Activated CD8-positive, alpha-beta memory T cell treated with anti-CD3 and anti-CD28 coated beads, Interleukin-2, amount 50 U/mL, for 1 hour (primary cell): ENCODE data around the gene HCN2.

Source experiments
- DNase-seq: peaks from one replicate; pipeline ENCODE4 v3.0.0-alpha.2; 2020; ENCODE audit errors: extremely low read depth

Gene HCN2

DNA sequence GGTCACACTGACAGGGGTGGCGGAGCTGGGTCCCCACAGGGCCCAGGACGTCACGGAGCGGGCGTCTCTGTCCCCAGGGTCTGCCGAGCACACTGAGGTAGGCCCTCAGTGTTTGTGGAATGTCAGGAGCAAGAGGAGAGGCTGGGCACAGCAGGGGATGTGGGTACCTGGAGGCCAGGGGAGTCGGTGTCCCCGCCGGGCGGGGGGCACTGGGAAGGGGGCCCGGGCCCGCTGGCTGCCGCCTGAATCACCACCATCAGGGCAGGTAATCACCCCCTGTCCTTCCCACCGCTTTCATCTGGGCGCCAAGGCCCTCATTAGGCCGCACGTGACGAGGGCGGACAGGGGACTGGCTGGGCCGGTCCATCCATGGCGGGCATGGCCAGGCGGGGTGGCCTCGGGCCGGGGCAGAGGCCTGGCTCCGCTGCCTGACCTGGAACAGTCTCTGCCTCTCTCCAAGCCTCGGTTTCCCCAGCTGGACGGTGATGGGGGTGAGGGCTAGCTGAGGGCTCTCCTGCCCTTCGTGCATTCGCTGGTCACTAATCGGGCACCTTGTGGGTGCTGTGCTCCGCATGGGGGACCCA is 51.0 kb downstream of the HCN2 start:
- DNase-seq: no peak

GRCh38 chr19:641702-642101 is 52.0 kb downstream of the HCN2 start:
- no peak for DNase-seq

DNA sequence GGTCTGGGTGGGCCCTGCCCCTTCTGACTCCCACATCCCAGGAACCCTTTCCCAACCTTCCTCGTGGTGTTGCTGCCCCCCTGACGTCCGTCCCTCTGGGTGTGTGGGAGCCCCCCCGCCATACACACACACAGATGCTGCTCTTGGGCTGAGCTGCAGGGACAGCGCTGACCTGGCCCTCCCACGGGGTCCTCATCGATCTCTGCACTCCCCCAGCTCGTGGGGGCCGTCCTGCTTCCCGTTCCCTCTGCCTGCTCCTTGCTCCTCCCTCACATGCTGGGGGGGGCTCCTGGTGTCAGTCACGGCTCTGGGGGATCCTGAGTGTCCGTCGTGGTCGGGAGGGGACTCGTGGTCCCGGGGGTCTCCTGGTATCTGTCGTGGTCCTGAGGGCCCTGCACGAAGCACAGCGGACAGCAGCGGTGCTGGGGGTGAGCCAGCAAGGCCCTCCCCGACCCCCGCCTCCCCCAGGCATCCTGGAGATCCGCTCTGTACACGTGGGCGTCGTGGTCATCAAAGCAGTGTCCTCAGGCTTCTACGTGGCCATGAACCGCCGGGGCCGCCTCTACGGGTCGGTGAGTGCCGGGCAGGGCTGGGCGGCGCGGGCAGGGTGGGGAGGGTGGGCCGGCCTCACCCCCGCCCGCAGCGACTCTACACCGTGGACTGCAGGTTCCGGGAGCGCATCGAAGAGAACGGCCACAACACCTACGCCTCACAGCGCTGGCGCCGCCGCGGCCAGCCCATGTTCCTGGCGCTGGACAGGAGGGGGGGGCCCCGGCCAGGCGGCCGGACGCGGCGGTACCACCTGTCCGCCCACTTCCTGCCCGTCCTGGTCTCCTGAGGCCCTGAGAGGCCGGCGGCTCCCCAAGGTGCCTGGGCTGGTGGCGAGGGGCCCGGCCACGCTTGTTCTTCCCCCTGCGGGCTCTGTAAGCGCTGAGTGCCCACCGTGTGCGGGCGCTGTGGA is 53.4 kb downstream of the HCN2 start:
- no peak for DNase-seq

DNA sequence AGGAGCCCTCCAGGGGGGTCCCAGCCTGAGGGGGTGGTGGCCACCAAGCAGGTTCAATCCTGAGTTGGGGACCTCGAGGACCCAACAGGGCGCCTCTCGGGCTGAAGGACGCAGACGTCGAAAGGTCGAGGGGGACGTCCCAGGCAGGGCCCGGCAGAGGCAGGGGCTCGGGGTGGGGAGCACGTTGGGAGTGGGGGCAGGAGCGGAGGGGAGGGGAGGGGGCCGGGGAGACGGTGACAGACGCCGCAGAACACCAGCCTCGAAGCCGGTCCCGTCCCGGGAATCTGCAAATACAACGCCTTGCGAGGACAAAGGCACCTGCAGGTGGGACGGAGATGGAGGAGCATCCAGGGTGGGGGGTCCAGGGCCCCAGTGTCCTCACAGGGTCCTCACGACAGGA is 54.1 kb downstream of the HCN2 start:
- no peak for DNase-seq

DNA sequence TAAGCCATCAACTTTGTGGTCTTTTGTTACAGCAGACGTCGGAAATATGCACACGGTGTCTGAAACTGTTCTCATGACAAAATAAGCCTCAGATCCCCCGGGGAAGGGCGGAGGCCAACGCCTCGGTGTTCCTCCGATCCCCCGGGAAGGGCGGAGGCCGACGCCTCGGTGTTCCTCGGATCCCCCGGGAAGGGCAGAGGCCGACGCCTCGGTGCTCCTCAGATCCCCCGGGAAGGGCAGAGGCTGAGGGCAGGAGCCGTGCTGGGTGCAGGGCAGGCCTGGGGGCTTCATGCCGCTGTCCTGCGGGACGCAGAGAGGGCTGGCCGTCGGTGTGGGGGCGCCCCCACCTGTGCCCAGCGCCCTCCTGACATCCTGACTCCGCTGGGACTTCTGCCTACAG is 54.7 kb downstream of the HCN2 start:
- DNase-seq: no peak

DNA sequence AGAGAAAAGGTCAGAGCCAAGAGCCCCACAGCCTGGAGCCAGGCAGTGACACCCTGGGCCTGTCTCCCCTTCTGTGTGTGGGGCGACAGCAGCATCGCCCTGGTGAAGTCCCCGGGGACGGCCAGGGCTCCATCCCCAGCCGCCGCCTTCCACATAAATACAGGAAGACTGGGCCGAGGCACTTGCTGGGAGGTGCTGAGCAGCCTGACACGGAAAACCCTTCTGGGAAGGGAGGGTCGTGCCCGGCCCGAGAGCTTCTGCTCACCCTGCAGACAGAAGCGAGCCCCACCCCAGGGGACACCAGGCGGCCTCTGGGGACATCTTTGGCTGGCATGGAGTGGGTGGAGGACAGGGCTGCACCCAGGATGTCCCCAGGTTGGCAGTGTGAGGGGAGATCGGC is 55.1 kb downstream of the HCN2 start:
- DNase-seq: no peak

GRCh38 chr19:645912-646778 is 56.5 kb downstream of the HCN2 start:
- no peak for DNase-seq

DNA sequence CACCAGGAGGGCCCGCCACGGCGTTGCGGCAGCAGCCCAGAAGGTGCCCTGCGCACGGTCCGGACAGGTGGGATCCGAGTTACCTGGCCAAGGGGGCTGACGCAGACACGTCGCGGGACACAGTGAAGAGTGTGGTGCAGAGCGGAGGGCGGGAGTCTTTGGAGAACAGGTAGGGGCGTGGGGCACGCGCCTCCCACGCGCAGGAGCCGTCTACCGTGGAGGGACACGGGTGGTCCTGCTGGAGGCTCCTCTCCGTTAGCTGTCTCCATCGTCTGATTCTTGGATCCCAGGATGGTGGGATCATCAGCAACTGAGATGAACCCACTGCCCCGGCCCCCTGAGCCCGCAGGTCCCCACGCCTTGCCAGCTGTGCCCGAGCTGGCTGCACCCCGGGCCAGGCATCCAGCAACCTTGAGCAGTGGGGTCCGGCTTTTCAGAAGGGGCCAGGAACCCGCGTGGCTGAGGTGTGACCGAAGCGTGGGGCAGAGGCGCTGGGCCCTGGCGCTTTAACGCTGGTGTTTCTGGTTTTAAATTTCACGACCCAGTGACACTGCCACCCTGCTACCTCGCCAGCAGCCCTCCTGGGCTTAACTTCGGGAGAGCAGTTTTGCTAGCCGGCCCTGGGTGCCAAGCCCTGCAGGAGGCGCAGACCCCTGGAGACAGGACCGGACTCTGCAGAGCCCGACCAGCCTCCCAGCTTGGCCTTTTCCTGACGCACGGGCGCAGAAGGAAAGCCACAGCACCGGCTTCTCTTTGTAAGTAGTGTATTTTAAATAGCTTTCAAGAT is 57.3 kb downstream of the HCN2 start:
- no peak for DNase-seq

GRCh38 chr19:647566-648284 is 58.0 kb downstream of the HCN2 start:
- DNase-seq: no peak

GRCh38 chr19:648305-648704 is 58.6 kb downstream of the HCN2 start:
- DNase-seq: no peak

DNA sequence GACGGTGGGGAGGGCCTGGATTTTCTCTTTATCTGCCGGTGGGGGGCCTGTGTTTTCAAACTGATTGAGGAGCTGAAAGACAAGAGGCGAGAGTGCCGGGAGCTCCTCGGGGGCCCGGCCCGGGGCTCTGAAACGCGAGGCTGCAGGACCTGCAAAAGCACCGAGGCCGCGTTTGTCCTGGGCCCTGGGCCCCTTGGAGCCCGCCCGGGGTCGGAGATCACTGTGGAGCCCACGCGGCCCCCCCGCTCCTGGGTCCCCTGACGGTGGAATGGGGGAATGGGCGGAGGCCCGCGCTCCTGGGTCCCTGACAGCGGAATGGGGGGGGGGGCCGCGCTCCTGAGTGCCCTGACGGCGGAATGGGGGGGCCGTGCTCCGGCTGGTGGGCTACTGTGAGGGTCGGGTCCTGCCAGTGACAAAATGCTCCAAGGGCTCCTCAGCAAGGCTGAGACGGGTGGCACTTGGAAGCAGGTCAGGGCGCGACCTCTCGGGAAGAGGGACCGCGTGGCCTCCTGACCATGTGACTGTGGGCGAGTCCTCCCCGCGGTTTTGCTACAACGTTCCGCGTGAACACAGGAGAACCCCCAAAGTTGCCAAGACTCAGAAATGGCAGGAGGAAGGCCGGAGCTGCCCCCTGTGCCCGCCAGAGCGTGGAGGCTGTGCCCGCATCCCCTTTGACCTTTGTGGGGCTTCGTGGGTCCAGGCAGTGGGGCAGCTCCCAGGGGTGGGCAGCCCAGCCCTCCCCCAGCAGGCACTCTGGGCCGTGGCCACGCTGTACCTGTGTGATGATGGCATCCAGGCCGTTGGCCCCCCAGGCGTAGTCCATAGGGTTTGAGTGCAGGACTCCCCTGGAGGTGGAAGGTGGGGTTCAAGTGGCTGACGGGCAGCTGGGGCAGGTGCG is 59.5 kb downstream of the HCN2 start:
- DNase-seq: no peak

GRCh38 chr19:650121-650520 is 60.4 kb downstream of the HCN2 start:
- no peak for DNase-seq

DNA sequence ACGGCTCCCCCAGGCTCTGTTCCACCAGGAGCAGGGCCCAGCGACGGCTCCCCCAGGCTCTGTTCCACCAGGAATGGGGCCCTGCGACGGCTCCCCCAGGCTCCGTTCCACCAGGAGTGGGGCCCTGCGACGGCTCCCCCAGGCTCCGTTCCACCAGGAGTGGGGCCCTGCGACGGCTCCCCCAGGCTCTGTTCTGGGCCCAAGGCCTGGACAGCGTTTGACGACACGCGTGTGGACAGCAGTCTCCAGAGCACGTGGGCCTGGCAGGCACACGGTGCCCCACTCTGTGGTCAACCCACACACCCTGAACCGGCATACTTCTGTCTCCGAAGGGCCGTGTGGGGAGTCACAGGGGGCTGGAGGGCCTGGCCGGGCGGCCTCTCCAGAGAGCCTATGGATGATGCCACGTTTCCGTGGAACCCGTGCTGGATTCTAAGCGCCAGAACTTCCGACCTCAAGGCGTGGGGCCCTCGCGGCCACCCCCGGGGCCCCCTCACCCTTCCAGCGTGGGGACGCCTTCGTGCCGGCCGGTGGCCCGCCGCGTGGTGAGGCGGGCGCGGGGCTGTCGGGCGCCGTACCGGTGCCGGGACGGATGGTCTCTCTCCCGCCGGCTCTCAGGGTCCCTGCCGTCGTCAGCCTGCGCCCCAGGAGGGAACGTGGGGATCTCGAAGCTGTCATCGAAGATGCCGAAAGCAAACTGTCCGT is 61.6 kb downstream of the HCN2 start:
- DNase-seq: no peak

- DNase-seq: no peak
These were observed 62.3 kb downstream of the HCN2 start for GRCh38 chr19:651991-652390.

DNA sequence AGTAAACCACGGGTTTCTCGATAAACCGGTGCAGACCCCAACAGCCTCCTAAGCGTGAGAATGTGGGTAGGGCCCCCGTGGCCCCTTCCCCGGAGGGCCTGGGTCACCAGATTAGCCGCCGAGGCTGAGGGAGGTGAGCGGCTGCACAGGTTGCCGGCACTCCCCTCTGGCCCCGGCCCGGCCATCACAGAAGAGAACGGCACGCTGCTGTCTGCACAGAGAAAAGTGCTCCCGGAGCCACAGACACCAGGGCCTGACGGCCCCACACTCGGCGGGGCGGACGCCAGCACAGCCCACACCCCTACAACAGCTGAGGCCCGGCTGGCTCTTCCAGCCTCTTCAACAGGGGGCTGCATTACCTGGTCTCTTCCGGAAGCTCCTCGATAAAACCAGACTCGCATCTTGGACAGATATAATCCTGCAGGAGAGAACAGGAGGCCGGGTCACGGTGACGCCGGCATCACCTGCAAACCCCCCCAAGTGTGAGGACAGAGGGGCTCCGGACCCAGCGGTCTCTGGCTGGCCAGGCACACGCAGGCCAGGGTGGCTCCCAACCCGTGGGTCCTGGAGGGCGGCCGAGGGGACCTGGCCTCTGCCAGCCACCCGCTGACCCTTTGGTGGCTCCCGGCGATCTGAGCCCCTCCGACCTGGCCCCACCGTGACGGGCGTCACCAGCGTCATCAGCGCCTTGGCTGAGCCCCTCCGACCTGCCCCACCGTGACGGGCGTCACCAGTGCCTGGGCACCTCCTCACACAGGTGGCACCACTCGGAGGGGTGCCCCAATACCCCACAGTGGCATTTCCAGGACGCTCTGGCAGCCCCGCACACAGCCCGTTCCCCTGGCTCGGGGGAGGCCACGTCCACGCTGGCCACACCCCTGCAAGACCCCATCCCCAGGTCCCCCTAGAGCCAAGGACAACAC is 63.0 kb downstream of the HCN2 start:
- DNase-seq: no peak

GRCh38 chr19:653425-653824 is 63.7 kb downstream of the HCN2 start:
- DNase-seq: no peak

GRCh38 chr19:655691-656090 is 66.0 kb downstream of the HCN2 start:
- DNase-seq: no peak
